Activated CD4-positive, alpha-beta T cell treated with anti-CD3 and anti-CD28 coated beads, Interleukin-2, amount 10 ng/mL, durations not matched to agents 7 days and 5 days (primary cell): ENCODE results near the gene BTN1A1. TPM values are rescaled to one million over a fixed set of nuclear protein-coding genes. Genes with fewer than 3 reads are reported as not detected.
"Not testable (repeated sequence)": the region's sequence is repeated elsewhere in the genome, so short reads cannot be mapped to it uniquely, and the experiment has no call there.

Source experiments
- CTCF ChIA-PET: fragments of 350-600 bp; sonication (Branson Sonifier 250); formaldehyde crosslinking; loops from one replicate; lab custom pipeline; 2021; ENCODE audit warnings: antibody characterized with exemption; lab: Charles Lee
- POLR2A ChIA-PET: fragments of 350-600 bp; sonication (Branson Sonifier 250); formaldehyde crosslinking; loops from one replicate; lab custom pipeline; 2021; ENCODE audit warnings: antibody characterized with exemption; lab: Charles Lee
- DNase-seq: peaks from one replicate; pipeline ENCODE4 v3.0.0-alpha.2; 2020
- H3K27ac Mint-ChIP-seq: one replicate; pipeline ENCODE4 v1.8.0; 2021; ENCODE audit warnings: mild to moderate bottlenecking, moderate library complexity, mixed read lengths
- H3K27me3 Mint-ChIP-seq: one replicate; pipeline ENCODE4 v1.8.0; 2021; ENCODE audit warnings: mixed read lengths
- H3K36me3 Mint-ChIP-seq: one replicate; pipeline ENCODE4 v1.8.0; 2021; ENCODE audit warnings: low read depth, mixed read lengths
- H3K4me1 Mint-ChIP-seq: one replicate; pipeline ENCODE4 v1.8.0; 2021; ENCODE audit warnings: mixed read lengths
- H3K4me3 Mint-ChIP-seq: one replicate; pipeline ENCODE4 v1.8.0; 2021; ENCODE audit warnings: mild to moderate bottlenecking, moderate library complexity, mixed read lengths
- H3K9me3 Mint-ChIP-seq: one replicate; pipeline ENCODE4 v1.8.0; 2021; ENCODE audit warnings: mixed read lengths
- total RNA-seq, 2 experiments: library from RNA; stranded (reverse); gene quantifications; one replicate each; pipeline ENCODE4 v1.2.3, GENCODE V29; 2021

Gene BTN1A1
- total RNA-seq, 2 experiments from 2014 or later: not detected

- Mint-ChIP-seq H3K27me3 (peaks cover 25% of the 10 kb centered on the region), H3K9me3 (no peaks in the 10 kb centered on the region), H3K4me3 (no peak overlapping the region), H3K27ac (no peak overlapping the region), H3K36me3 (no peaks in the 10 kb centered on the region), H3K4me1 (peaks cover 44% of the 10 kb centered on the region)
- ChIA-PET POLR2A (interaction anchor here (0.7 kb wide), 1 partner anchor 24 kb away, joined by 3 read pairs; no protein-coding TSS in a partner anchor), CTCF (interaction anchor here (1.8 kb wide), 1 partner anchor 23 kb away, joined by 3 read pairs; no protein-coding TSS in a partner anchor)
- no peak for DNase-seq
These were observed 2.5 kb upstream of the BTN1A1 start for GRCh38 chr6:26497610-26498009.

- peak; percentile 31 for DNase-seq
- Mint-ChIP-seq H3K27ac (no peak overlapping the region), H3K4me3 (peak overlapping the region; percentile 57), H3K36me3 (no peaks in the 10 kb centered on the region), H3K4me1 (peaks cover 24% of the 10 kb centered on the region), H3K9me3 (no peaks in the 10 kb centered on the region), H3K27me3 (peaks cover 37% of the 10 kb centered on the region)
- ChIA-PET POLR2A (interaction anchor here (0.5 kb wide), 1 partner anchor 678 kb away, joined by 3 read pairs; no protein-coding TSS in a partner anchor), CTCF (interaction anchor here (0.7 to 2.0 kb wide), 5 partner anchors 11 to 142 kb away, joined by 3 to 7 read pairs (median 3); no protein-coding TSS in a partner anchor)
These were observed 1.4 kb downstream of the BTN1A1 start for GRCh38 chr6:26501482-26501986.

- no peaks in the 10 kb centered on the region for H3K36me3 Mint-ChIP-seq
- H3K4me1 Mint-ChIP-seq: peaks cover 24% of the 10 kb centered on the region
- H3K9me3 Mint-ChIP-seq: no peaks in the 10 kb centered on the region
- ChIA-PET POLR2A (no interaction called here), CTCF (interaction anchor here (0.6 to 2.0 kb wide), 2 partner anchors 11 to 35 kb away, joined by 5 to 7 read pairs; no protein-coding TSS in a partner anchor)
- DNase-seq: no peak
- peaks cover 37% of the 10 kb centered on the region for H3K27me3 Mint-ChIP-seq
- H3K27ac Mint-ChIP-seq: no peak overlapping the region
- H3K4me3 Mint-ChIP-seq: peak overlapping the region; percentile 57
These were observed 2.1 kb downstream of the BTN1A1 start for GRCh38 chr6:26502165-26502564.

- POLR2A ChIA-PET: no interaction called here
- no peak for DNase-seq
- H3K27me3 Mint-ChIP-seq: peaks cover 37% of the 10 kb centered on the region
- H3K9me3 Mint-ChIP-seq: no peaks in the 10 kb centered on the region
- H3K4me1 Mint-ChIP-seq: peaks cover 21% of the 10 kb centered on the region
- CTCF ChIA-PET: interaction anchor here (0.6 to 1.6 kb wide), 4 partner anchors 11 to 66 kb away, joined by 3 to 5 read pairs (median 5); no protein-coding TSS in a partner anchor
- H3K27ac Mint-ChIP-seq: no peak overlapping the region
- no peaks in the 10 kb centered on the region for H3K36me3 Mint-ChIP-seq
- H3K4me3 Mint-ChIP-seq: no peak overlapping the region
These were observed 2.5 kb downstream of the BTN1A1 start for GRCh38 chr6:26502626-26503025.

- no peaks in the 10 kb centered on the region for H3K36me3 Mint-ChIP-seq
- H3K27ac Mint-ChIP-seq: no peak overlapping the region
- H3K9me3 Mint-ChIP-seq: no peaks in the 10 kb centered on the region
- peaks cover 21% of the 10 kb centered on the region for H3K27me3 Mint-ChIP-seq
- H3K4me1 Mint-ChIP-seq: no peaks in the 10 kb centered on the region
- POLR2A ChIA-PET: no interaction called here
- CTCF ChIA-PET: no interaction called here
- no peak overlapping the region for H3K4me3 Mint-ChIP-seq
- no peak for DNase-seq
These were observed 7.6 kb downstream of the BTN1A1 start for GRCh38 chr6:26507658-26508057.

- H3K36me3 Mint-ChIP-seq, H3K27me3 Mint-ChIP-seq, POLR2A ChIA-PET, H3K4me3 Mint-ChIP-seq, DNase-seq, H3K9me3 Mint-ChIP-seq, CTCF ChIA-PET, H3K27ac Mint-ChIP-seq, H3K4me1 Mint-ChIP-seq: not testable (repeated sequence)
These were observed 10.9 kb downstream of the BTN1A1 start for GRCh38 chr6:26511033-26511432.

GRCh38 chr6:26514984-26515383 lies 14.9 kb downstream of the BTN1A1 start:
- Mint-ChIP-seq H3K4me3 (no peak overlapping the region), H3K4me1 (peaks cover 3% of the 10 kb centered on the region), H3K9me3 (no peaks in the 10 kb centered on the region), H3K27ac (no peak overlapping the region), H3K27me3 (no peaks in the 10 kb centered on the region), H3K36me3 (no peaks in the 10 kb centered on the region)
- DNase-seq: no peak
- POLR2A ChIA-PET: no interaction called here
- CTCF ChIA-PET: interaction anchor here (1.9 kb wide), 1 partner anchor 11 kb away, joined by 7 read pairs; no protein-coding TSS in a partner anchor

GRCh38 chr6:26516481-26517427 lies 16.7 kb downstream of the BTN1A1 start:
- ChIA-PET POLR2A (no interaction called here), CTCF (interaction anchor here (1.9 kb wide), 1 partner anchor 13 kb away, joined by 7 read pairs; no protein-coding TSS in a partner anchor)
- H3K4me1 Mint-ChIP-seq: peaks cover 15% of the 10 kb centered on the region
- no peak for DNase-seq
- H3K9me3 Mint-ChIP-seq: no peaks in the 10 kb centered on the region
- peaks cover 2% of the 10 kb centered on the region for H3K27me3 Mint-ChIP-seq
- no peak overlapping the region for H3K4me3 Mint-ChIP-seq
- no peaks in the 10 kb centered on the region for H3K36me3 Mint-ChIP-seq
- H3K27ac Mint-ChIP-seq: no peak overlapping the region

- H3K36me3 Mint-ChIP-seq: no peaks in the 10 kb centered on the region
- ChIA-PET POLR2A (no interaction called here), CTCF (interaction anchor here (0.9 to 1.3 kb wide), 4 partner anchors 12 to 245 kb away, joined by 3 to 6 read pairs (median 4); partner anchors contain the start of gene BTN1A1)
- H3K27ac Mint-ChIP-seq: no peak overlapping the region
- no peak for DNase-seq
- peaks cover 2% of the 10 kb centered on the region for H3K27me3 Mint-ChIP-seq
- H3K4me1 Mint-ChIP-seq: peaks cover 30% of the 10 kb centered on the region
- no peak overlapping the region for H3K4me3 Mint-ChIP-seq
- no peaks in the 10 kb centered on the region for H3K9me3 Mint-ChIP-seq
These were observed 19.3 kb downstream of the BTN1A1 start for GRCh38 chr6:26519359-26519758.

- no peaks in the 10 kb centered on the region for H3K36me3 Mint-ChIP-seq
- no peaks in the 10 kb centered on the region for H3K9me3 Mint-ChIP-seq
- peak overlapping the region; percentile 93 for H3K27ac Mint-ChIP-seq
- ChIA-PET POLR2A (interaction anchor here (0.6 kb wide), 2 partner anchors 16 to 248 kb away, joined by 3 to 5 read pairs; a partner anchor contains a TSS), CTCF (interaction anchor here (1.1 to 1.5 kb wide), 4 partner anchors 11 to 246 kb away, joined by 3 to 4 read pairs (median 4); no protein-coding TSS in a partner anchor)
- no peak for DNase-seq
- peaks cover 30% of the 10 kb centered on the region for H3K4me1 Mint-ChIP-seq
- H3K4me3 Mint-ChIP-seq: peak overlapping the region; percentile 70
- H3K27me3 Mint-ChIP-seq: peaks cover 2% of the 10 kb centered on the region
These were observed 20.2 kb downstream of the BTN1A1 start for GRCh38 chr6:26520237-26520849.

GRCh38 chr6:26520850-26521599 lies 20.9 kb downstream of the BTN1A1 start:
- peak; percentile 82 for DNase-seq
- Mint-ChIP-seq H3K36me3 (no peaks in the 10 kb centered on the region), H3K27me3 (peaks cover 4% of the 10 kb centered on the region), H3K9me3 (no peaks in the 10 kb centered on the region), H3K4me1 (peaks cover 30% of the 10 kb centered on the region), H3K27ac (peak overlapping the region; percentile 84), H3K4me3 (peak overlapping the region; percentile 76)
- CTCF ChIA-PET: interaction anchor here (1.0 to 1.5 kb wide), 3 partner anchors 11 to 192 kb away, joined by 3 to 4 read pairs (median 4); no protein-coding TSS in a partner anchor
- POLR2A ChIA-PET: interaction anchor here (0.6 kb wide), 1 partner anchor 248 kb away, joined by 3 read pairs; a partner anchor contains a TSS
